Karpas-422 (cell line): ENCODE measurements around the gene LRRC25. TPM values are rescaled to one million over a fixed set of nuclear protein-coding genes. Genes with fewer than 3 reads are reported as not detected.
A peak's percentile ranks its signal among the peaks of the same experiment; 100 is the strongest.

ENCODE experiments used
- DNase-seq: peaks from one replicate; pipeline ENCODE4 v3.0.0-alpha.2; 2015
- H2AFZ ChIP-seq: fragments of 200-600 bp; sonication (generic); 2 replicates; pipeline ENCODE4 v1.6.1; 2014; ENCODE audit warnings: antibody characterized with exemption, low read length, mixed read lengths
- H3K27ac ChIP-seq: fragments of 200-600 bp; sonication (generic); 2 replicates; pipeline ENCODE4 v1.5.1; 2014; ENCODE audit warnings: mild to moderate bottlenecking, low read length, moderate library complexity
- H3K27me3 ChIP-seq: fragments of 200-600 bp; sonication (generic); 2 replicates; pipeline ENCODE4 v1.6.1; 2014; ENCODE audit warnings: low read length, mixed read lengths
- H3K36me3 ChIP-seq: fragments of 200-600 bp; sonication (generic); 2 replicates; pipeline ENCODE4 v1.6.1; 2014; ENCODE audit warnings: low read length, mixed read lengths; ENCODE audit not compliant: insufficient read depth
- H3K4me1 ChIP-seq: fragments of 200-600 bp; sonication (generic); 2 replicates; pipeline ENCODE4 v1.6.1; 2014; ENCODE audit warnings: mild to moderate bottlenecking, low read length, mixed read lengths
- H3K4me2 ChIP-seq: fragments of 200-600 bp; sonication (generic); 2 replicates; pipeline ENCODE4 v1.6.1; 2014; ENCODE audit warnings: low read length, low read depth, mild to moderate bottlenecking; ENCODE audit not compliant: poor library complexity, severe bottlenecking
- H3K4me3 ChIP-seq: fragments of 200-600 bp; sonication (generic); 2 replicates; pipeline ENCODE4 v1.5.1; 2014; ENCODE audit warnings: mild to moderate bottlenecking, antibody characterized with exemption, low read length, mixed read lengths
- H3K79me2 ChIP-seq: fragments of 200-600 bp; sonication (generic); 2 replicates; pipeline ENCODE4 v1.6.1; 2014; ENCODE audit warnings: mild to moderate bottlenecking, low read length, mixed read lengths
- H3K9ac ChIP-seq: fragments of 200-600 bp; sonication (generic); 2 replicates; pipeline ENCODE4 v1.6.0; 2014; ENCODE audit warnings: low read length
- H3K9me2 ChIP-seq: fragments of 200-600 bp; sonication (generic), shearing (Covaris generic); replicated peaks from 2 replicates; pipeline ENCODE4 v1.6.0; 2014; ENCODE audit warnings: mild to moderate bottlenecking, low read length, moderate library complexity; ENCODE audit not compliant: insufficient read depth
- H3K9me3 ChIP-seq: fragments of 300-700, 200-600 bp; sonication (generic); 2 replicates; pipeline ENCODE4 v1.6.1; 2014; ENCODE audit warnings: low read length, mixed read lengths
- H4K20me1 ChIP-seq: fragments of 200-600 bp; sonication (generic); 2 replicates; pipeline ENCODE4 v1.6.1; 2014; ENCODE audit warnings: mild to moderate bottlenecking, antibody characterized with exemption, low read length, low read depth; ENCODE audit not compliant: insufficient read depth
- total RNA-seq: library from RNA; depleted of rRNA; stranded (reverse); fragments of >200 nt; shearing (Covaris generic); gene quantifications from 2 replicates; pipeline ENCODE4 v1.2.3, GENCODE V29; 2014; ENCODE audit warnings: low replicate concordance; rRNA removed

Gene LRRC25
- total RNA-seq = 1.6 and 2.2 TPM in 2 replicates

GRCh38 chr19:18397242-18398202 is at the start of gene LRRC25:
LRRC25 (minus strand) TSS chr19:18397622; CDS start chr19:18396963, 659 bp downstream.
- Histone ChIP-seq H3K9ac (no peak within 1 kb of the TSS), H3K9me3 (no peaks in the 10 kb centered on the region), H3K4me2 (no peak within 1 kb of the TSS), H3K4me3 (no peak within 1 kb of the TSS), H3K9me2 (no peaks in the 10 kb centered on the region), H3K27ac (no peak within 1 kb of the TSS), H3K27me3 (no peaks in the 10 kb centered on the region), H4K20me1 (no peaks in the 10 kb centered on the region; the same call in 1 of the 2 replicates), H3K36me3 (no peaks in the 10 kb centered on the region), H3K79me2 (no peaks in the 10 kb centered on the region), H3K4me1 (peaks cover 34% of the 10 kb centered on the region), H2AFZ (no peak within 1 kb of the TSS)
- peak; percentile 67 for DNase-seq

- no peak overlapping the region for H3K4me2 ChIP-seq
- H2AFZ ChIP-seq = no peak overlapping the region
- H3K4me3 ChIP-seq = no peak overlapping the region
- DNase-seq = no peak
- H3K9ac ChIP-seq = no peak overlapping the region
- no peaks in the 10 kb centered on the region for H3K79me2 ChIP-seq
- peaks cover 10% of the 10 kb centered on the region for H3K4me1 ChIP-seq
- H4K20me1 ChIP-seq = no peaks in the 10 kb centered on the region; the same call in 1 of the 2 replicates
- no peaks in the 10 kb centered on the region for H3K9me2 ChIP-seq
- H3K27me3 ChIP-seq = no peaks in the 10 kb centered on the region
- H3K9me3 ChIP-seq = no peaks in the 10 kb centered on the region
- peaks cover 14% of the 10 kb centered on the region for H3K36me3 ChIP-seq
- no peak overlapping the region for H3K27ac ChIP-seq
These were observed 49.5 kb upstream of the LRRC25 start for GRCh38 chr19:18446811-18447359.

- H3K4me2 ChIP-seq = no peak overlapping the region
- no peaks in the 10 kb centered on the region for H4K20me1 ChIP-seq
- no peak overlapping the region for H3K4me3 ChIP-seq
- no peaks in the 10 kb centered on the region for H3K79me2 ChIP-seq
- H3K27me3 ChIP-seq = no peaks in the 10 kb centered on the region
- H3K36me3 ChIP-seq = peaks cover 14% of the 10 kb centered on the region
- no peak overlapping the region for H3K27ac ChIP-seq
- no peak overlapping the region for H2AFZ ChIP-seq
- no peaks in the 10 kb centered on the region for H3K9me2 ChIP-seq
- DNase-seq = no peak
- H3K9ac ChIP-seq = no peak overlapping the region
- H3K9me3 ChIP-seq = no peaks in the 10 kb centered on the region
- H3K4me1 ChIP-seq = peaks cover 3% of the 10 kb centered on the region
These were observed 48.9 kb upstream of the LRRC25 start for GRCh38 chr19:18446145-18446810.

- no peaks in the 10 kb centered on the region for H3K4me1 ChIP-seq
- no peak overlapping the region for H3K27ac ChIP-seq
- no peak overlapping the region for H3K4me3 ChIP-seq
- no peaks in the 10 kb centered on the region for H3K79me2 ChIP-seq
- no peaks in the 10 kb centered on the region for H3K9me2 ChIP-seq
- H2AFZ ChIP-seq = no peak overlapping the region
- no peak overlapping the region for H3K9ac ChIP-seq
- no peak for DNase-seq
- no peaks in the 10 kb centered on the region for H4K20me1 ChIP-seq
- peaks cover 14% of the 10 kb centered on the region for H3K36me3 ChIP-seq
- no peak overlapping the region for H3K4me2 ChIP-seq
- H3K9me3 ChIP-seq = no peaks in the 10 kb centered on the region
- H3K27me3 ChIP-seq = no peaks in the 10 kb centered on the region
These were observed 48.0 kb upstream of the LRRC25 start for GRCh38 chr19:18445262-18445948.

- Histone ChIP-seq H3K4me3 (no peak overlapping the region), H2AFZ (no peak overlapping the region), H3K4me1 (peaks cover 3% of the 10 kb centered on the region), H3K4me2 (no peak overlapping the region), H3K27me3 (no peaks in the 10 kb centered on the region), H3K79me2 (no peaks in the 10 kb centered on the region), H3K27ac (no peak overlapping the region), H4K20me1 (no peaks in the 10 kb centered on the region), H3K9ac (no peak overlapping the region), H3K9me2 (no peaks in the 10 kb centered on the region), H3K9me3 (no peaks in the 10 kb centered on the region), H3K36me3 (peaks cover 14% of the 10 kb centered on the region)
- DNase-seq = no peak
These were observed 47.1 kb upstream of the LRRC25 start for GRCh38 chr19:18444513-18444912.

- no peak overlapping the region for H3K9ac ChIP-seq
These were observed 46.4 kb upstream of the LRRC25 start for GRCh38 chr19:18443831-18444230.

GRCh38 chr19:18443406-18443805 is 46.0 kb upstream of the LRRC25 start:
- H2AFZ ChIP-seq = no peak overlapping the region
- no peaks in the 10 kb centered on the region for H3K9me3 ChIP-seq
- no peaks in the 10 kb centered on the region for H3K9me2 ChIP-seq
- no peak for DNase-seq
- no peaks in the 10 kb centered on the region for H4K20me1 ChIP-seq
- no peak overlapping the region for H3K4me3 ChIP-seq
- H3K27ac ChIP-seq = no peak overlapping the region
- no peaks in the 10 kb centered on the region for H3K79me2 ChIP-seq
- no peaks in the 10 kb centered on the region for H3K27me3 ChIP-seq
- H3K4me1 ChIP-seq = peaks cover 14% of the 10 kb centered on the region
- H3K9ac ChIP-seq = no peak overlapping the region
- peaks cover 14% of the 10 kb centered on the region for H3K36me3 ChIP-seq
- no peak overlapping the region for H3K4me2 ChIP-seq

More at GRCh38 chr19:18443831-18444230, 46.4 kb upstream of the LRRC25 start:
- Histone ChIP-seq H3K4me2 (no peak overlapping the region), H3K9me2 (no peaks in the 10 kb centered on the region), H3K27ac (no peak overlapping the region), H3K27me3 (no peaks in the 10 kb centered on the region), H4K20me1 (no peaks in the 10 kb centered on the region), H3K36me3 (peaks cover 14% of the 10 kb centered on the region), H3K9me3 (no peaks in the 10 kb centered on the region), H3K4me1 (peaks cover 10% of the 10 kb centered on the region), H3K4me3 (no peak overlapping the region), H2AFZ (no peak overlapping the region), H3K79me2 (no peaks in the 10 kb centered on the region)
- DNase-seq = no peak
